ENCODE results near the gene PMAIP1. TPM values are rescaled to one million over a fixed set of nuclear protein-coding genes. Genes with fewer than 3 reads are reported as not detected.
"Not testable (repeated sequence)": the region's sequence is repeated elsewhere in the genome, so short reads cannot be mapped to it uniquely, and the experiment has no call there.

PMAIP1 gene
- polyA plus RNA-seq, 1 donor (not counting 4 experiments of a cell fraction or from before 2014, with no cell fraction given): 49.1 TPM

- Histone ChIP-seq H3K4me1 (ENCODE audit: control insufficient read depth, extremely low read depth, insufficient read depth, low read length) (no peaks in the 10 kb centered on the region), H3K79me2 (ENCODE audit: control insufficient read depth, insufficient read depth, low read length) (no peaks in the 10 kb centered on the region), H4K20me1 (ENCODE audit: control insufficient read depth, extremely low read depth, insufficient read depth, low read length) (no peaks in the 10 kb centered on the region), H3K27ac (ENCODE audit: control insufficient read depth, insufficient read depth, low read length) (no peak overlapping the region), H3K9me3 (ENCODE audit: control insufficient read depth, low read depth, low read length) (no peaks in the 10 kb centered on the region), H3K4me3 (ENCODE audit: control insufficient read depth in 2 of 3, extremely low read depth in 1 of 3, insufficient read depth in 2 of 3, low read depth in 1 of 3, low read length in 3 of 3) (no peak overlapping the region), H3K27me3 (ENCODE audit: control insufficient read depth, extremely low read depth, insufficient read depth, low read length) (no peaks in the 10 kb centered on the region), H3K36me3 (ENCODE audit: control insufficient read depth in 2 of 2, extremely low read depth in 1 of 2, insufficient read depth in 2 of 2, low read length in 2 of 2) (no peaks in the 10 kb centered on the region), H3K4me2 (ENCODE audit: control insufficient read depth, extremely low read depth, insufficient read depth, low read depth, low read length) (no peak overlapping the region), H2AFZ (ENCODE audit: control insufficient read depth, low read length) (no peak overlapping the region), H3K9ac (ENCODE audit: control insufficient read depth, extremely low read depth, insufficient read depth, low read length) (no peak overlapping the region), H3K9me1 (ENCODE audit: control insufficient read depth, extremely low read depth, insufficient read depth, low read length) (no peaks in the 10 kb centered on the region)
- FAIRE-seq (no peak), DNase-seq (ENCODE audit: low read depth, low spot score) (no peak)
- dilution Hi-C loops (cut with MboI; ENCODE audit: extremely low pct_ligation_motif_present, low sequenced_read_pairs): no loop called here
- TF ChIP-seq CTCF (optimal IDR thresholded peaks at IDR 0.05 in 1 of 3, IDR thresholded peaks at IDR 0.05 in 1 of 3, conservative IDR thresholded peaks at IDR 0.05 in 1 of 3; ENCODE audit: extremely low read depth in 1 of 3, insufficient read depth in 2 of 3, low read length in 3 of 3) (no peak), EZH2 (IDR thresholded peaks at IDR 0.05; ENCODE audit: low read length) (no peak)
Measured at GRCh38 chr18:59852548-59852947, 47.2 kb upstream of the PMAIP1 start.

- no peak overlapping the region for H3K9ac ChIP-seq (ENCODE audit: control insufficient read depth, extremely low read depth, insufficient read depth, low read length)
- H3K4me1 ChIP-seq (ENCODE audit: control insufficient read depth, extremely low read depth, insufficient read depth, low read length): no peaks in the 10 kb centered on the region
- H3K4me3 ChIP-seq (ENCODE audit: control insufficient read depth in 2 of 3, extremely low read depth in 1 of 3, insufficient read depth in 2 of 3, low read depth in 1 of 3, low read length in 3 of 3): no peak overlapping the region
- no peaks in the 10 kb centered on the region for H3K36me3 ChIP-seq (ENCODE audit: control insufficient read depth in 2 of 2, extremely low read depth in 1 of 2, insufficient read depth in 2 of 2, low read length in 2 of 2)
- FAIRE-seq: no peak
- dilution Hi-C loops (cut with MboI; ENCODE audit: extremely low pct_ligation_motif_present, low sequenced_read_pairs): no loop called here
- H3K4me2 ChIP-seq (ENCODE audit: control insufficient read depth, extremely low read depth, insufficient read depth, low read depth, low read length): no peak overlapping the region
- H2AFZ ChIP-seq (ENCODE audit: control insufficient read depth, low read length): no peak overlapping the region
- TF ChIP-seq CTCF (optimal IDR thresholded peaks at IDR 0.05 in 1 of 3, IDR thresholded peaks at IDR 0.05 in 1 of 3, conservative IDR thresholded peaks at IDR 0.05 in 1 of 3; ENCODE audit: extremely low read depth in 1 of 3, insufficient read depth in 2 of 3, low read length in 3 of 3): no peak
- no peak for TF ChIP-seq EZH2 (IDR thresholded peaks at IDR 0.05; ENCODE audit: low read length)
- no peaks in the 10 kb centered on the region for H3K9me3 ChIP-seq (ENCODE audit: control insufficient read depth, low read depth, low read length)
- H3K79me2 ChIP-seq (ENCODE audit: control insufficient read depth, insufficient read depth, low read length): no peaks in the 10 kb centered on the region
- H3K9me1 ChIP-seq (ENCODE audit: control insufficient read depth, extremely low read depth, insufficient read depth, low read length): no peaks in the 10 kb centered on the region
- no peak overlapping the region for H3K27ac ChIP-seq (ENCODE audit: control insufficient read depth, insufficient read depth, low read length)
- no peaks in the 10 kb centered on the region for H3K27me3 ChIP-seq (ENCODE audit: control insufficient read depth, extremely low read depth, insufficient read depth, low read length)
- no peaks in the 10 kb centered on the region for H4K20me1 ChIP-seq (ENCODE audit: control insufficient read depth, extremely low read depth, insufficient read depth, low read length)
- DNase-seq (ENCODE audit: low read depth, low spot score): no peak
Measured at GRCh38 chr18:59853380-59853779, 46.4 kb upstream of the PMAIP1 start.

GRCh38 chr18:59853988-59854387 is 45.8 kb upstream of the PMAIP1 start:
- H3K27me3 ChIP-seq (ENCODE audit: control insufficient read depth, extremely low read depth, insufficient read depth, low read length); dilution Hi-C loops (cut with MboI; ENCODE audit: extremely low pct_ligation_motif_present, low sequenced_read_pairs); H3K9ac ChIP-seq (ENCODE audit: control insufficient read depth, extremely low read depth, insufficient read depth, low read length); FAIRE-seq; H3K4me3 ChIP-seq (ENCODE audit: control insufficient read depth in 2 of 3, extremely low read depth in 1 of 3, insufficient read depth in 2 of 3, low read depth in 1 of 3, low read length in 3 of 3); H3K9me3 ChIP-seq (ENCODE audit: control insufficient read depth, low read depth, low read length); H3K4me1 ChIP-seq (ENCODE audit: control insufficient read depth, extremely low read depth, insufficient read depth, low read length); H3K27ac ChIP-seq (ENCODE audit: control insufficient read depth, insufficient read depth, low read length); H3K36me3 ChIP-seq (ENCODE audit: control insufficient read depth in 2 of 2, extremely low read depth in 1 of 2, insufficient read depth in 2 of 2, low read length in 2 of 2); DNase-seq (ENCODE audit: low read depth, low spot score); H3K9me1 ChIP-seq (ENCODE audit: control insufficient read depth, extremely low read depth, insufficient read depth, low read length); H3K4me2 ChIP-seq (ENCODE audit: control insufficient read depth, extremely low read depth, insufficient read depth, low read depth, low read length); H3K79me2 ChIP-seq (ENCODE audit: control insufficient read depth, insufficient read depth, low read length); H2AFZ ChIP-seq (ENCODE audit: control insufficient read depth, low read length); H4K20me1 ChIP-seq (ENCODE audit: control insufficient read depth, extremely low read depth, insufficient read depth, low read length): not testable (repeated sequence)
